Fibroblast of skin of left biceps (primary cell): ENCODE measurements around the gene ASB16.
"Not testable (repeated sequence)": the region's sequence is repeated elsewhere in the genome, so short reads cannot be mapped to it uniquely, and the experiment has no call there.

Experiments
- DNase-seq, 2 experiments: peaks; one replicate each; pipeline ENCODE4 v3.0.0-alpha.2; 2013; ENCODE audit warnings: low read depth in 2 of 2

ASB16 gene

GRCh38 chr17:44170499-44171201 lies at the start of gene ASB16:
TSS of gene ASB16 (plus strand) at chr17:44170704. CDS start at chr17:44170790, 86 bp downstream.
- DNase-seq, result no peak

GRCh38 chr17:44120851-44121605 lies 49.5 kb upstream of the ASB16 start:
- no peak for DNase-seq

GRCh38 chr17:44121997-44122815 lies 48.3 kb upstream of the ASB16 start:
- DNase-seq, result no peak

- no peak for DNase-seq
Measured at GRCh38 chr17:44122816-44123355, 47.6 kb upstream of the ASB16 start.

GRCh38 chr17:44123356-44124117 lies 47.0 kb upstream of the ASB16 start, which contains the start of gene HDAC5:
TSS of gene HDAC5 (minus strand) at chr17:44123641. CDS start at chr17:44117515, 6,126 bp downstream.
- DNase-seq, result peak; percentile 81 to 86

GRCh38 chr17:44124118-44124438 lies 46.4 kb upstream of the ASB16 start:
- no peak for DNase-seq

- no peak for DNase-seq
Measured at GRCh38 chr17:44128383-44128782, 42.1 kb upstream of the ASB16 start.

GRCh38 chr17:44130693-44131349 lies 39.7 kb upstream of the ASB16 start:
- no peak for DNase-seq

GRCh38 chr17:44131372-44131771 lies 39.1 kb upstream of the ASB16 start:
- not testable (repeated sequence) for DNase-seq

- DNase-seq, result no peak
Measured at GRCh38 chr17:44132275-44132821, 38.2 kb upstream of the ASB16 start.

GRCh38 chr17:44133918-44134476 lies 36.5 kb upstream of the ASB16 start:
- no peak for DNase-seq

GRCh38 chr17:44134752-44135568 lies 35.5 kb upstream of the ASB16 start:
- no peak for DNase-seq

GRCh38 chr17:44137891-44138709 lies 32.4 kb upstream of the ASB16 start:
- peak; percentile 96 to 97 for DNase-seq

- not testable (repeated sequence) for DNase-seq
Measured at GRCh38 chr17:44143921-44144320, 26.6 kb upstream of the ASB16 start.

- DNase-seq, result no peak
Measured at GRCh38 chr17:44144966-44145739, 25.4 kb upstream of the ASB16 start.

- DNase-seq, result no peak
Measured at GRCh38 chr17:44146375-44147346, 23.8 kb upstream of the ASB16 start.
